Measurements from ENCODE around the gene ITGAX.

DNA sequence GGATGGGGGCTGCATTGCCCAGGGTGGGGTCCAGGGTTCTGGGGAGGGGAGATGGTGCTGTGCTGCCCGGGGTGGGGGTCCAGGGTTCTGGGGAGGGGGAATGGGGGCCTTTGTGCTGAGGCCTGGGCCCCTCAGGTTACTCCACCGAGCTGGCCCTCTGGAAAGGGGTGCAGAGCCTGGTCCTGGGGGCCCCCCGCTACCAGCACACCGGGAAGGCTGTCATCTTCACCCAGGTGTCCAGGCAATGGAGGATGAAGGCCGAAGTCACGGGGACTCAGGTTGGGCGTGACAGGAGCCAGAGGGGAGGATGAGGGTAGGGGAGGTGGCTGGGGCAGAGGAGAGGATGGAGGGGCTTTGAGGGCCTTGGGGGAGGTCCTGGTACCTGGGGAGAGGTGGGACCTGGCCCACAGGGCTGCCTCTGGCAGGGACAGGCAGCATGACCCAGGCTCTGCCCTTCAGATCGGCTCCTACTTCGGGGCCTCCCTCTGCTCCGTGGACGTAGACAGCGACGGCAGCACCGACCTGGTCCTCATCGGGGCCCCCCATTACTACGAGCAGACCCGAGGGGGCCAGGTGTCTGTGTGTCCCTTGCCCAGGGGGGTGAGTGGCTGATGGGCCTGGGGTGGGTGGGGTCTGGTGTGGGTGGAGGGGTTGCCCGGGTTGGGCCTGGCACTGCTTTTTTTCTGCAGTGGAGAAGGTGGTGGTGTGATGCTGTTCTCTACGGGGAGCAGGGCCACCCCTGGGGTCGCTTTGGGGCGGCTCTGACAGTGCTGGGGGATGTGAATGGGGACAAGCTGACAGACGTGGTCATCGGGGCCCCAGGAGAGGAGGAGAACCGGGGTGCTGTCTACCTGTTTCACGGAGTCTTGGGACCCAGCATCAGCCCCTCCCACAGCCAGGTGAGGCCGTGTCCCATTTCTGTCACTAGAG, 7.8 kb downstream of the ITGAX start:
- TF ChIP-seq POLR2AphosphoS5 (IDR thresholded peaks at IDR 0.05) (no peak), POLR2A (IDR thresholded peaks at IDR 0.05) (no peak), EP300 (IDR thresholded peaks at IDR 0.05) (no peak)
- TF ChIP-seq, protein P1, sequence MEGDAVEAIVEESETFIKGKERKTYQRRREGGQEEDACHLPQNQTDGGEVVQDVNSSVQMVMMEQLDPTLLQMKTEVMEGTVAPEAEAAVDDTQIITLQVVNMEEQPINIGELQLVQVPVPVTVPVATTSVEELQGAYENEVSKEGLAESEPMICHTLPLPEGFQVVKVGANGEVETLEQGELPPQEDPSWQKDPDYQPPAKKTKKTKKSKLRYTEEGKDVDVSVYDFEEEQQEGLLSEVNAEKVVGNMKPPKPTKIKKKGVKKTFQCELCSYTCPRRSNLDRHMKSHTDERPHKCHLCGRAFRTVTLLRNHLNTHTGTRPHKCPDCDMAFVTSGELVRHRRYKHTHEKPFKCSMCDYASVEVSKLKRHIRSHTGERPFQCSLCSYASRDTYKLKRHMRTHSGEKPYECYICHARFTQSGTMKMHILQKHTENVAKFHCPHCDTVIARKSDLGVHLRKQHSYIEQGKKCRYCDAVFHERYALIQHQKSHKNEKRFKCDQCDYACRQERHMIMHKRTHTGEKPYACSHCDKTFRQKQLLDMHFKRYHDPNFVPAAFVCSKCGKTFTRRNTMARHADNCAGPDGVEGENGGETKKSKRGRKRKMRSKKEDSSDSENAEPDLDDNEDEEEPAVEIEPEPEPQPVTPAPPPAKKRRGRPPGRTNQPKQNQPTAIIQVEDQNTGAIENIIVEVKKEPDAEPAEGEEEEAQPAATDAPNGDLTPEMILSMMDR (IDR thresholded peaks at IDR 0.05) = no peak

All from sigmoid colon (tissue), 4 donors.